NCI-H1105 (cell line): ENCODE measurements around the gene NCKIPSD.

Source experiments
- DNase-seq: peaks from one replicate; lab custom pipeline; 2025; lab: John Stamatoyannopoulos, UW

Gene NCKIPSD

DNA sequence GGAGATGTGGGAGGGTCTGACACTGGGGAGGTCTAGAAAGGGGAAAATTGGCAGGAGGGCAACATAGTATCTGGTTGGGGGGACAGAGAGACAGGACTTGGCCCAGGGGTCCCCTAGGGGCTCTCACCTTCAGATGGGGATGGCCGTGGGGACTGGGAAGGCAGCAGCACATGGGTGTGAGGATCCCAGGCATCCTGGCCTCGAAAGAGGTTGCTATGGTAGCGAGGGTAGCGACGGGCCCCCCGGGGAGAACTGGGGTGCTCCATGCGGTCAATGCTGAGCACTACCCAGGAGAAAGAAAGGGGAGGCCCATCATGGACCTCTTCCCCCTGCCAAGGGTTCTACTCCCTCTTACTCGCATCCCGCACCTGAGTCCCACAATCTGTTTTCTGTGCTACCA is 38.0 kb downstream of the NCKIPSD start:
- DNase-seq = no peak

DNA sequence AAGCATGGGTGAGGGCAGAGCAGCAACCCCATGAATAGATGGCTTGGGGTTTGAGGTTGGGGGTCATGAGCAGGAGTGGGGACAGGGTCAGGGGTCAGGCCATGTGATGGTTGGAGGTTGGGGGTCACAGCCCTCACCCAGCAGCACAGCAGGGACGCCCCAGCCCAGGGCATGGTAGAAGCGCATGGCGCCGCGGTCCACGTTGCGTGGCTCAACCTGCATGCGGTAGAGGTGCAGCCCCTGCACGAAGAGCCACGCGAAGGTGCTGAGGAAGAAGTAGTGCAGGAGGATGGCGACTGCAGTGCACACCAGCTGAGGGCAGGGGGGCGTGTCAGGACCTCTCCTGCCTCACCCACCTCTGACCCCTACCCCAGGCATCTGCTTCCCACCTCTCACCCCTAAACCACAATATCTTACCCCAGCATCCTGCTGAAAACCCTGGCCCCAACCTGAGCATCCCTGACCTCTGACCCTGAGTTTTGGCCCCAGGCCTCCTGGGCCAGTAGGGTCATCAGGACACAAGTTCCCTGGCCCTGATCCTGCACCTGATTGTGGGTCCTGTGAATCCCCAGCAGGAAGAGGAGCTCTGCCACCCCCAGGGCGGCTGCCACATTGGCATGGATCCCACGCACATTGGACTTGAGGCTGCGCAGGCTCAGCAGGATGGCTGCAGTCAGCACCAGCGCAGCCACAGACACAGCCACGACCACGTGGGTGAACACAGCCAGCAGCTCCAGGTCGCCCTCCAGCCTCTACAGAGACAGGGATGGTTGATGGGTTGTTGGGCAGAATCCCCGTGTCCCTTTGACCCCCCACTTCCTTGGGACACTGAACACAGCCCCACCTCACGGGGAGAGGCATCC is 40.6 kb downstream of the NCKIPSD start:
- DNase-seq = no peak

- DNase-seq = no peak
Measured at GRCh38 chr3:48642605-48643004, 43.1 kb downstream of the NCKIPSD start.

DNA sequence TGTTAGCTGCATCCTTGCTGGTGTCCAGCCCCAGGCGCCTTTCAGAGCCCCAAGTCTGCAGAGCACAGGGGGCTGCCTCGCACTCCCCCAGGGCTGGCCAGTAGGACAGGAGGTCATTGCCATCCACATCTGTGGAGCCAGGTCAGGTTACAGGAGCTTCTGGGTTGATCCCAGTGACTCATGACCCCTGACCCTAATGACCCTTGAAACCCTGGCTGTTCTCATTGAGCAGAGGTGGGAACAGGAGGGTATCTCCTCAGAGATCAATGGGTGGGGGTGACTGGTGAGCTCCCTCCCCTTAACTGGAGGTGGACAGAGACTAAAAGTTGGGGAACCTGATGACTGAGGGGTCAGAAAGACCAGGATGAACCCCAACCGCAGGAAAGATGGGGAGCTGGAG is 44.3 kb downstream of the NCKIPSD start:
- DNase-seq = no peak

- no peak for DNase-seq
Measured at GRCh38 chr3:48639944-48640606, 45.6 kb downstream of the NCKIPSD start.

DNA sequence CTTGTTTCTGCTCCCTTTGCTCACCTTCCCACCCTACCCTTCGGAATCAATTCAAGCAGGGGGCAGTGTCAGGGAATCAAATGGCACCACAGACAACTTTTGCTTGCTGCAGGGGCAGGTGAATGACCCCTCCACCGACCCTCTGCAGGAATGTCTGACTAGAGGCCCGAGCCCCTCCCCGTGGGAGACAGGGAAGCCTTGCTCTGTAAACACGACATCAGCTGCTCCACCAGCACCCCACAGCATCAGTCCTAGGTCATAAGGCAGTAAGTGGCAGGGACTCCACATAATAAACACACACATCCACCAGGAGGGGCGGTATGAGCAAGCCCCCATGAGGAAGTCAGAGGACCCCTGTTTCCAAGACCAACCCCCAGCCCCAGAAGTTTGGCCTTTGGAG is 48.4 kb downstream of the NCKIPSD start:
- DNase-seq = no peak

DNA sequence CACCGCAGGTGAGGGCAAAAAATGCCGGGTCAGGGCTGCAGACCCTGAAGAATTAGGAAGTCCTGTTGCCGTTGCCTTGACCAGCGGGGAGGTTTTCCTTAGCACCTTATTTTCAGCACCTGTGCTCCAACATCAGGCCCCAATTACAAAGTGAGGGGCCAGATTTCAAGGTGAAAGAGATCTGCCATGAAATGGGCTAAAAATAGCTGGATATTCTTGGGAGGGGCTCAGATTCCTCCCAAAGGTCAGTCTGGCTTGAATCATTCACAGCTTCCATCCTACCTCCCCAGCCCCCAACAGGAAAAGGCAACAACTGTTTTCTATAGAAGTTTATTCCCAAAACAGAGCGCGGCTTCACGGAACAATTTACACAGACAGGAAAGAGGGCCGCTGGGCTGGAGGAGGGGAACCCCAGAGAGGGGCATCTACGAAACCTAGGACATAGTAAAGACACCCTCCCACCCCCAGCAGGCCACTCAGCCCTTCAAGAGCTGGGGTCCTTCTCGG is 49.5 kb downstream of the NCKIPSD start:
- DNase-seq = no peak

DNA sequence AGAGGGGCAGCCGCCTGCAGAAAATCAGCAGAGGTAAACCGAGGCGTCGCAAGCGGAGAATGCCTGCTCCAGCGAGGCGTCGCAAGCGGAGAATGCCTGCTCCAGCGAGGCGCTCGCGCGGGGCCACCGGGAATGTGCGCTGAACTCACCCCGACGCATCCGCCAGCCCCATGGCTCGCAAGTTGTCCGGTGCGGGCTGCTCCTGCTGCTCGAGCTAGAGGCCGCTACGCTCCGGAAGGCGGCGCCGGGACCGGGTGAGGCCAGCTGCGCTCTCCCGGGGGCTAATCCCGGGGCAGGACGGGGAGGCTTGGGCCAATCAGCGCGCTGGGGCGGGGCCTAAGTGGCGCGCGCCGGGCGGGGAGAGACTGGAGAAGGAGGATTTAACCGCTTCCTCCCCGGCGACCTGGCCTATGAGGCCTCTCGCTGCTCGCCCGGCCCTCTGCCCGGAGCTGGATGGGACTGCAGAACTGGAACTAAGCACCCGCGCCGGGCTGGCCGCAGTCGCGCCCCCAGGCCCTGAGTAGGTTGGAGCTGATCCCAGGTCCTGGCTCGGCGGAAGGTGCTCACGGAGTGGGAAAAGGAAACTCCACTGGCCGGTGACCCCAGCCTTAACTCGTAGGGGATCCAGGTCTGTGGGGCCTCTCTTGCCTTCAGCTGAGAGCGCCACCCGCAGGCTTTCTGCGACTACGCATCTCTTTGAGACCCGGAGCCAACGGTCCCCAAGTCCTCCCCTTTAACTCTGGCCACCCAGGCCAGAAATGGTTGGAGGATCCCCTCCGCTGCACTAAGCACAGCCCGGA is 50.3 kb downstream of the NCKIPSD start, which contains the start of gene SLC26A6:
Gene SLC26A6, minus strand, starts transcription at position 240 of the 800 bp plus-strand sequence. Its CDS starts 68 bp downstream, at position 172.
- peak; percentile 88 for DNase-seq

GRCh38 chr3:48634661-48635221 is 51.0 kb downstream of the NCKIPSD start:
- DNase-seq = no peak

DNA sequence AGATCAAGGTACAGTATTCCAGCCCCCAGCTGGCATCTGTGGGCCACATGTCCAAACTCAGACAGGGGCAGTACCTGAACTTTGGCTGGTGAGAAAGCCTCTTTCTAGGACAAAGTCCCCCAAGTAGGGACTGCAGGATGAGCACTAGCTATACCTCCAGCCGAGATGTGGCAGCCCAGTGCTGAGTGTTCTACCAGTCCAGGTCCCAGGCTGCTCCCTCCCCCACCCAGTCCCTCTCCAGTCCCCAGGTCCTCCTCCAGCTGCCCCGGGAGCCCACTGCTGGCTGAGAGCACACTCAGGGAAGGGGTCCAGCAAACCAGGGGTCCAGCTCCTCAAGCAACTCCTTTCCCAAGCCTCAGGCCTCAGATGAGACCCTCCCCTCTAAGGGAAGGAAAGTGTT is 52.0 kb downstream of the NCKIPSD start:
- no peak for DNase-seq

GRCh38 chr3:48633256-48633655 is 52.5 kb downstream of the NCKIPSD start:
- DNase-seq = no peak

DNA sequence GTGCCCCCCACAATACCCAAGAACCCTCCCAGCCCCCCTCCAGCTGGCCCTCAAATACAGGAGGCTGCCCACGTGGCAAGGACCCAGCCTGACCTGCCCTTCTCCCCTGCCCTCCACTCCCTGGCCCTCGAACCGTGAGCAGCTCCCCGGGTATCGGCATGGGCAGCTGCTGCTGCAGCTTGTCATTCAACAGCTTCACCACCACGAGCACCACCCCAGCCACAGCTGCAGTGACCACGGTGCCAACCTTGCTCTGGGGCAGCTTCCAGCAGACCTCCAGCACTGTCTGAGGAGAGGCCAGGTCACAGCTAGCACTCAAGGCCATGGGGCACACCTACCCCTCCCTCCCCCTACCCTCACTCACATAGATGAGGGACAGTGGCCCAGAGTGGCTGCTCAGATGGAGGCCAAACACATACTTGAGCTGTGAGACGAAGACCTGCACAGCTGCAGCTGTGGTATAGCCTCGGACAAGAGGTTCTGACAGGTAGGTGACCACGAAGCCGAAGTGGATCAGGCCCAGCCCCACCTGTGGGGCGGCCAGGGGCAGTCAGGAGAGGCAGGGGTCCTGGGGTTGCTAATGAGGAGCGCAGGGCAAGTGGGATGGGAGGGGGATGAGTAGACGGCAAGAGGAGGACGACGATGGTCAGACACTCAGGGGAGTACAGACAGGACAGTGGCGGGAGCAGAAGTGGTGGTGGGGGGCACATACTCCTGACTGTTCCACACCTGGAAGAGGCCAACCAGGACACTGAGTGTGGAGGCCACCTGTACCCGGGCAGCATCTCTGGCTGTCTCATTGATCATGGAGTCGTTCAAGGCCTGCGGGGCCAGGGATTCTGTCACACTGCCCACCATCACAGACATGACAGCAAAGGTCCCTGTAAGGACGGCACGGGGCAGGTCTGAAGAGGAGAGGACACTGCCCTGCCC is 53.9 kb downstream of the NCKIPSD start:
- no peak for DNase-seq

- no peak for DNase-seq
Measured at GRCh38 chr3:48630833-48631232, 54.9 kb downstream of the NCKIPSD start.

DNA sequence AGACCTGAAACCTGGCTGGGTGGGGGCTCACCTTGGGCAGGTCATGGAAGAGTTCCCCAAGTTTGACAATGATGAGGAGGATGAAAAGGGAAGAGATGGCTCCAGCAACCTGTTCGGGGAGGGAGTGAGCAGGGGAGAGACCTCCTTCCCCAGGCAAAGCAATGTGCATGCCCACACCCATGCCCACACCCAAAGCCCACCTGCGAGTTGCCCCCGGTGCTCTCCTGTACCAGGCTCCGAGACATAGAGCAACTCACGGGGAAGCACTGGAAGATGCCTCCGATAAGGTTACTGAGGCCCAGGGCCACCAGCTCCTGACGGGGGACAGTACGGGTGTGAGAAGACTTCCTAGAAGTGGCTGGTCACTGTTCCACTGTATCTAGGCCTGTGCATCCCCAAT is 55.3 kb downstream of the NCKIPSD start:
- no peak for DNase-seq

- DNase-seq = no peak
Measured at GRCh38 chr3:48629894-48630293, 55.8 kb downstream of the NCKIPSD start.

DNA sequence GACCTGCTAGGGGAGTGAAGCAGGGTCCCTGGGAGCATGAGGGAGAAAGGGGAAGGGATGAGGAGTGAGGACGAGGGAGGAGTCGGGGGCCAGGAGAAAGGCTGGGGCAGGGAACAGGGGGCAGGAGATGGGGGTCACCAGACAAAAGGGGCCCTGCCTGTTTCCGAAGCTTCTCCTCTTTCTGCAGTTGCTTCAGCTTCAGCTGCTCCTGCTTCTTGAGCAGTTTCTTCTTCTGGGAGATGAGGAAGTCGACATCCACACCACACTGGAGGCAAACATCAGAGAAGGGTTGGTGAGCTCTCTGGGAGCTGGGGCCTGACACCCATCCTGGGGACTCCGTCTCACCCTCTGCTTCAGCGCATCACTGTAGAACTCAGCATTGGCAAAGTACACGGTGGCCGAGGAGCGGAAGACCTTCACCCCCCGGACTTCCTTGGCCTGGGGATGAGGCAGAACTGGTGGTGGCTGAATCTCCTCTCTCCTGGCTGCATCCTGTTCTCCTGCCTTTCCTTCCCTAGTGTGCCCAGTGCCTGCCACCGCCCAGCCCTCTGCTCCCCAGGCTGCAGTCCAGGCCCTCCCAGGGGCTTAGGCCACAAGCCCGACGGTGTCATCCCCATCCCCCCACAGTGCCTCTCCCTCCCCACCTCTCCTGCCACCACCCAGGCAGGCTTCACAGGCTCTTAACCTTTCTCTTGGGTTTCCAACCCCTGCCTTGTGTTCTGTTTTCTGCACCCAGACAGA is 57.3 kb downstream of the NCKIPSD start:
- no peak for DNase-seq

GRCh38 chr3:48625600-48625999 is 60.1 kb downstream of the NCKIPSD start:
- DNase-seq = no peak

DNA sequence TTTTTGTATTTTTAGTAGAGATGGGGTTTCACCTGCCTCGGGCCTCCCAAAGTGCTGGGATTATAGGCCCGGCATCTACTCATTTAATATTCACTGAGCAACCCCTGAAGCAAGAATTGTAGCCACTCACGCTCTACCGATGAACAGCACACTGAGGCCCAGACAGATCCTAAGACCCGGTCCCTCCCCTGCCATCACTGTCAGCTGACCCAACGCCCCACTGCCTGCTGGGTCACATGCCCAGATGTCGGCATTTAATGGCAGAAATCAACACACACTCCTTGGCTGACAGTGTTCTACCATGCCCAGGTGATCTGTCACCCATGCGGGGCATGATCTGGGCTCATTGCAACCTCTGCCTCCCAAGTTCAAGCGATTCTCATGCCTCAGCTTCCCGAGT is 60.9 kb downstream of the NCKIPSD start:
- no peak for DNase-seq

GRCh38 chr3:48623851-48624547 is 61.7 kb downstream of the NCKIPSD start:
- DNase-seq = no peak
